Astrocyte of the hippocampus (primary cell): ENCODE results near the gene ATP8B4.
"Not testable (repeated sequence)": the region's sequence is repeated elsewhere in the genome, so short reads cannot be mapped to it uniquely, and the experiment has no call there.

Experiments used
- DNase-seq: peaks from one replicate; pipeline ENCODE4 v3.0.0; 2011; ENCODE audit warnings: low read depth, low spot score

Gene ATP8B4

GRCh38 chr15:50119063-50120040 lies at the start of gene ATP8B4:
Gene ATP8B4, minus strand, starts transcription at chr15:50119233. Its CDS starts 12,267 bp downstream, at chr15:50106966.
- DNase-seq, result no peak

DNA sequence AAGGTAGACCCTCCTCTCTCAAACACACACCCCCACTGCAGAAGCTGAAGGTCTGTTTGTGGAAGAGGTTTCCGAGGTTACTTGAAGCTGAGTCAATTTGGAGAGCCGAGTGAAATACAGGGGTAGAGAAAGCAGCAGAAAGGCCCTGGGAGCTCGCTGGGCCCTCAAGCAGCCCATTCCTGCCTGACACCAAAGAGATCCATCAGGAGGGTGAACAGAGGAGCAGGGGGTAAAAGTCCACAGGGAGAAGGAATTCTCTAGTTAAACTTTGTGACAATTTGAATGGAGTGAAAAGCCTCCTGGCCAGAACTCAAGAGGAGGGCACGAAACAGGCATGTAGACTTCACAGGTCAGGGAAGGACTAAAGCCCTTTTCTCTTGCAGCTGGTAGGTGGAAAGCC lies 49.3 kb upstream of the ATP8B4 start:
- DNase-seq, result no peak

DNA sequence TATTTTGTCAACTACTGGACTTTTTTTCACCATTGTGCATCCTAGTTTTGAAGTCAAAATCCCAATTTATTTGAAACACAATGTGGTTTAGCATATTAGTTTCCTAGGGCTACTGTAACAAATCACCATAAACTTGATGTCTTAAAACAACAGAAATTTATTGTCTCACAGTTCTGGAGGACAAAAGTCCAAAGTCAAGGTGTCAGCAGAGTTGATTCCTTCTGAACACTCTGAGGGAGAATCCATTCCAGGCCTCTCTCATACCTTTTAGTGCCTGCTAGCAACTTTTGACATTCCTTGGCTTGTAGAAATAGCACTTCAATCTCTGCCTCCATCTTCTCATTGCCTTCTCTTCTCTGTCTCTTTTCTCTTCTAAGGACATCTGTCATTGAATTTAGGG lies 48.1 kb upstream of the ATP8B4 start:
- no peak for DNase-seq

DNA sequence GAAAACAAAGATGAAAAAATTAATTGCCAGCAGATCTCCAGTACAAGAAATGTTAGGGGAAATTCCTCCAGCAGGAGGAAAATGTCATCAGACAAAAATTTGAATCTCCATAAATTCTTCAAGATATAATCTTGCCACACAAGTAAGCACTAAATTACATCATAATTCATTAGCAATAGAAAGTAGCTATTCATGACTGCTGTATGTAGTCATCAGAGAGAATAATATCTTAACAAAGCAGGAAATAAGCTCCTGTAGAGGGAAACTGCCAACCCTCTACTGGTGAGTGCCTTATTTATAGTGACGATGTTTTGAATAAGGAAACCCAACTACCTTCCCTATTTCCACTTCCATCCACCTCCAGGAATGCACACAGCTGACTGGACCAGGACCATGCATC lies 47.2 kb upstream of the ATP8B4 start:
- DNase-seq, result peak; percentile 20

GRCh38 chr15:50164458-50164857 lies 45.4 kb upstream of the ATP8B4 start:
- no peak for DNase-seq

GRCh38 chr15:50163719-50164410 lies 44.8 kb upstream of the ATP8B4 start:
- no peak for DNase-seq

- peak; percentile 39 for DNase-seq
Observed at GRCh38 chr15:50162969-50163718, 44.1 kb upstream of the ATP8B4 start.

- DNase-seq, result not testable (repeated sequence)
Observed at GRCh38 chr15:50158236-50158635, 39.2 kb upstream of the ATP8B4 start.

GRCh38 chr15:50151476-50151875 lies 32.4 kb upstream of the ATP8B4 start:
- DNase-seq, result no peak

GRCh38 chr15:50150851-50151250 lies 31.8 kb upstream of the ATP8B4 start:
- no peak for DNase-seq

DNA sequence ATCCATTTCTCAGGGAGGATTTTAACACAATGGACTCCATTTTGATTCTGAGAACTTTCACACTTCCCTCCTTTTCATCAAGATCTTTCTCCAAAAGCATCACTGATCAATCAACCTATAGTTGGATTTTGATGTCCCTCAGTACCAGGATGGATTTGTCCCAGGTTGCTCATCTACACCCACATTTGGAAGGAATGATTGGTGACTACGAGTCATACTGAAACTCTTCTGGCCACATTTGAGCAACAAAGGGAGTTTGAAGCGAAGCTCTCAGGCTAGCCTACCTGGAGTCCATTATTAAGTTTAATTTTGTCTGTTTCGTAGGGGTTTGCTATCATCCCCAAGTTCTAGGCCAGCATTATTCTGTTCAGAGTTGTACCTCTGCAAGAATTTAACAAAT lies 31.3 kb upstream of the ATP8B4 start:
- no peak for DNase-seq

GRCh38 chr15:50149090-50149489 lies 30.1 kb upstream of the ATP8B4 start:
- DNase-seq, result no peak

DNA sequence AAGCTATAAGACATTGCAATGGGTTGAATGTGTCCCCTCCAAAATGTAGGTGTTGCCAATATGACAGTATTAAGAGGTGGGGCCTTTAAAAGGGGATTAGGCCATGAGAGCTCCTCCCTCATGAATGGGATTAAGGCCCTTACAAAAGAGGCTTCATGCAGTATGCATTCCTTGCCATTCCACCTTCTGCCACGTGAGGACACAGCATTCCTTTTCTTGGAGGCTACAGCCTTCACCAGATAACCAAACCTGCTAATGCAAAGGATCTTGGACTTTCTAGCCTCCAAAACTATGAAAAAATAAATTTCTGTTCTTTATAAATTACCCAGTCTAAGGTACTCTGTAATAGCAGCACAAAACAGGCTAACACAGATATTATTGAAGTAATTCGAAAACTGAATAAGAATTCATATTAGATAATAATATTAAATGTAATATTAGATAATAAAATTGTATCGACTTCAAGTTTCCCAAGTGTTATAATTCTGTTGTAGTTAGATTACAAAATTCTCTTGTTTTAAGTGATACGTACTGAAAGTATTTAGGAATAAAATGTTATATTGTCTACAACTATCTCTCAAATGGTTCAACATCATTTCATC lies 29.4 kb upstream of the ATP8B4 start:
- DNase-seq, result peak; percentile 75

- no peak for DNase-seq
Observed at GRCh38 chr15:50146632-50147031, 27.6 kb upstream of the ATP8B4 start.

DNA sequence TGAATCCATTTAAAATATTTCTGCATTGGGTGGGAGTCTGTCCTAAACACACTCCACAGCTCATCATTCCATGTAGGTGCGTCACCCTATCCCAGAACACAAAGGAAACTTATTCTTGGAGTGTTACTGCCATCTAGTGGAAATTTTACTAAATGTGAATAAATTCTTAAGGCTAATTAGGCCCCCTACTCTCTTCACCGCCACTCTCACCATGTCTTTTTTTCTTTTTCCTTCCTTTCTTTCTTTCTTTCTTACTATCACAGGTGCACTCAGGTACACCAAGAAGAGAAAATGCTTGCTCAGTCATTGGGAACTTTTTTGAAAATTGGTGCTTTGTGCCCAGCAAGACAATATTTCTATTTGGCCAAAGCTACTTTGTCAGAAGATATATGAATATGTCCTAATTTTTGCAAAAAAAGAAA lies 26.4 kb upstream of the ATP8B4 start:
- peak; percentile 88 for DNase-seq

DNA sequence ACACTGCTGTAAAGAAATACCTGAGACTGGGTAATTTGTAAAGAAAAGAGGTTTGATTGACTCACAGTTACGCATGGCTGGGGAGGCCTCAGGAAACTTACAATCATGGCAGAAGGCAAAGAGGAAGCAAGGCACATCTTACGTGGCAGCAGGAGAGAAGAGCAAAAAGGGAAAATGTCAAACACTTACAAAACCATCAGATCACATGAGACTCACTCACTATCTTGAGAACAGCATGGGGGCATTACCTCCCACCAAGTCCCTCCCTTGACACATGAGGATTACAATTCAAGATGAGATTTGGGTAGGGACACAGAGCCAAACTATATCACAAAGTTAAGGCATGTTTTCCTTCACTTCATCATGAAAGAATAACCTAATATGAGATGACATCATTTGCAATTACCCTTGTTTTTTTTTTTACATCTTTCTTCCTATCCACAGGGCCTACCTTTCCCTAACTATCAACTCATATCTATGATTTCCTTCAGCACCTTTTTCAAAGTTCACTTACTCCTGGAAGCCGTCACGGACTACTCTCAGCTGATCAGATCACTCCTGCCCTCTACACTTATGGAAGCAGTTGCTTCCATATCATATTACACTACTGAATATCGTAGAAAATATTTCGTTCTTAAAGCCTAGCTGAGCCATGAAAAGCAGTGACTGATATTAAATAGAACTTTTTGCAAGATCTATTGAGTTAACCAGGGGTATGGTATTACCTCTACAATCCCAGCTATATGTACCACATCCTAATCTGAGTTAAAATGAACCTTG lies 25.5 kb upstream of the ATP8B4 start:
- DNase-seq, result no peak

DNA sequence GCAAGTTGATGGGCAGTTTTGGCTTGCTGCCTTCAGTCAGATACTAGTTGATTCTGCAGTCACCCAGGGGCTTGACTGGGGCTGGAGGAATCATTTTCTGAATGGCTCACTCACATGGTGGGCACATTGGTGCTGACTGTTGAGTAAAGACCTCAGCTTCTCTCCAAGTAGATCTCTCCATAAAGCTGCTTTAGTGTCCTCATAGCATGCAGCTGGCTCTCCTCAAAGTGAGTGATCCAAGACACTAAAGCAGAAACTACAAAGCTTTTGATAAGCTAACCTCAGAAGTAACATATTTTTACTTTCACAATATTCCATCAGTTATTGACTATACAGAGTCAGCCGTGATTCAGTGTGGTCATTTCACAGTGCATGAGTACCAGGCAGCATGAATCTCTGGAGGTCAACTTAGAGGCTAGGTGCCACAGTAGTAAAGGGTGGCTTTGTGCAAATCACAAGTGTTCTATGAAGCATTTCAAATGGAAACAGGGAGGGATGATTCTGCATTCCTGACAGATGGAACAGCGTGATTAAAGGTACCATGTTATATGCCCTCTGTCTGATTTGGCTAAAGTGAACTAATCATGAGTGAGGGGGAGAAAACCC lies 24.3 kb upstream of the ATP8B4 start:
- no peak for DNase-seq

- no peak for DNase-seq
Observed at GRCh38 chr15:50141856-50142255, 22.8 kb upstream of the ATP8B4 start.

DNA sequence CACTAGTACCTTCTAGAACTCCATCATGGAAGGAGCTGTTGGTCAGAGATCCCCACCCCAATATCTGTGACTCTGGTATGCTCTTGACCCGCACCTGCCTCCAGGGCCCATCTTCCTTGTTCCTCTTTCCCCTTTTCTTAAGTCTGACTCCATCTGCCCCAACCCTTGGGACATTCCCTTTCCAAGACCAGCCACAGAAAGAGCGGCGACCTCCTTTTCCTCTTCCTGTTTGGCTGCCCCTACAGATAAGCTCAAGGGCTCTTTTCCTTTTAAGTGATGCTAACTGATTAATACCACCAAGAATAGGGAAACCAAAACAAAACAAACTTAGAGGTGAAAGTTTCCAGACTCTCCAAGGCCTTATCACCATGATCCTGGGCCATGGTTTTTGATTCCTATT lies 21.9 kb upstream of the ATP8B4 start:
- DNase-seq, result no peak

DNA sequence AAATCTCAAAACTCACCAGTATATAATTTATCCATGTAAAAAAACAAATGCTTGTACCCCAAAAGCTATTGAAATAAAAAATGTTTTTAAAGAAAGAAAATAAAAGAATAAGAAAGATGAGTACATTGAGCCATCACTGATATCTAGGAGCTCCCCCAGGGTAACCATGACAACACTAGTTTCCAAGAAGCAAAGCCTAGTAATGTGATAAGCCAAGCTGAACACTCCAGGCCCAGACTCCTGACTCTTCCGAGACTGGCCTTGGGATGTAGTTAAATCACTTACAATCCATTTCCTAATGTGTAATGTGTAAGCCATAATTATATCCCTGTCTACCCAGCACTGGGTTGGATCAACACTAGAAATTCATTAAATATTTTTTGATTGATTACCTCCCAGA lies 21.1 kb upstream of the ATP8B4 start:
- DNase-seq, result no peak
